ENCODE data around the gene FAM83C.

Gene FAM83C

GRCh38 chr20:35284992-35285805, 7.0 kb downstream of the FAM83C start:
- peaks cover 0 to 11% (median 6%) of the 10 kb centered on the region in 5 donors for H3K36me3 ChIP-seq (ENCODE audit: control insufficient read depth in 5 of 5, insufficient read depth in 5 of 5, low read length in 5 of 5)
- peak overlapping the region; percentile 84 to 94 (median 90) for H3K4me3 ChIP-seq (ENCODE audit: low read depth in 1 of 5, low read length in 5 of 5)
- peak overlapping the region in 4 of 5 donors; percentile 91 to 97 (median 94) for H3K9ac ChIP-seq (ENCODE audit: low read length in 5 of 5)
- H3K27ac ChIP-seq (ENCODE audit: low read depth, low read length) = peak overlapping the region; percentile 62
- peaks cover 0 to 9% (median 0%) of the 10 kb centered on the region in 5 donors for H3K27me3 ChIP-seq (ENCODE audit: control insufficient read depth in 5 of 5, insufficient read depth in 4 of 5, low read length in 5 of 5)
- H3K4me1 ChIP-seq (ENCODE audit: control insufficient read depth in 5 of 5, insufficient read depth in 5 of 5, low read length in 5 of 5) = peaks cover 0 to 19% (median 18%) of the 10 kb centered on the region in 5 donors
- no peaks in the 10 kb centered on the region for H3K9me3 ChIP-seq (ENCODE audit: control insufficient read depth in 5 of 5, low read length in 5 of 5)

GRCh38 chr20:35284267-35284991, 7.8 kb downstream of the FAM83C start, which contains the start of gene EIF6:
Gene EIF6 (minus strand): TSS chr20:35284772. CDS start chr20:35284487, 285 bp downstream.
- Histone ChIP-seq H3K27me3 (ENCODE audit: control insufficient read depth in 5 of 5, insufficient read depth in 4 of 5, low read length in 5 of 5) (peaks cover 0 to 9% (median 0%) of the 10 kb centered on the region in 5 donors), H3K4me1 (ENCODE audit: control insufficient read depth in 5 of 5, insufficient read depth in 5 of 5, low read length in 5 of 5) (peaks cover 0 to 19% (median 18%) of the 10 kb centered on the region in 5 donors), H3K27ac (ENCODE audit: low read depth, low read length) (peak within 1 kb of the TSS; percentile 62), H3K9ac (ENCODE audit: low read length in 5 of 5) (peak within 1 kb of the TSS; percentile 89 to 97 (median 93)), H3K9me3 (ENCODE audit: control insufficient read depth in 5 of 5, low read length in 5 of 5) (no peaks in the 10 kb centered on the region), H3K4me3 (ENCODE audit: low read depth in 1 of 5, low read length in 5 of 5) (peak within 1 kb of the TSS; percentile 84 to 94 (median 90)), H3K36me3 (ENCODE audit: control insufficient read depth in 5 of 5, insufficient read depth in 5 of 5, low read length in 5 of 5) (peaks cover 0 to 19% (median 14%) of the 10 kb centered on the region in 5 donors)

GRCh38 chr20:35283441-35284266, 8.6 kb downstream of the FAM83C start:
- Histone ChIP-seq H3K27ac (ENCODE audit: low read depth, low read length) (peak overlapping the region; percentile 62), H3K27me3 (ENCODE audit: control insufficient read depth in 5 of 5, insufficient read depth in 4 of 5, low read length in 5 of 5) (peaks cover 0 to 9% (median 0%) of the 10 kb centered on the region in 5 donors), H3K36me3 (ENCODE audit: control insufficient read depth in 5 of 5, insufficient read depth in 5 of 5, low read length in 5 of 5) (peaks cover 0 to 27% (median 22%) of the 10 kb centered on the region in 5 donors), H3K4me1 (ENCODE audit: control insufficient read depth in 5 of 5, insufficient read depth in 5 of 5, low read length in 5 of 5) (peaks cover 0 to 20% (median 18%) of the 10 kb centered on the region in 5 donors), H3K4me3 (ENCODE audit: low read depth in 1 of 5, low read length in 5 of 5) (peak overlapping the region; percentile 67 to 93 (median 87)), H3K9me3 (ENCODE audit: control insufficient read depth in 5 of 5, low read length in 5 of 5) (no peaks in the 10 kb centered on the region), H3K9ac (ENCODE audit: low read length in 5 of 5) (peak overlapping the region; percentile 89 to 97 (median 93))

- H3K9ac ChIP-seq (ENCODE audit: low read length in 5 of 5) = no peak overlapping the region
- H3K36me3 ChIP-seq (ENCODE audit: control insufficient read depth in 5 of 5, insufficient read depth in 5 of 5, low read length in 5 of 5) = peaks cover 0 to 28% (median 24%) of the 10 kb centered on the region in 5 donors
- H3K4me1 ChIP-seq (ENCODE audit: control insufficient read depth in 5 of 5, insufficient read depth in 5 of 5, low read length in 5 of 5) = peaks cover 2 to 33% (median 30%) of the 10 kb centered on the region in 5 donors
- H3K9me3 ChIP-seq (ENCODE audit: control insufficient read depth in 5 of 5, low read length in 5 of 5) = no peaks in the 10 kb centered on the region
- no peaks in the 10 kb centered on the region for H3K27me3 ChIP-seq (ENCODE audit: control insufficient read depth in 5 of 5, insufficient read depth in 4 of 5, low read length in 5 of 5)
- no peak overlapping the region for H3K4me3 ChIP-seq (ENCODE audit: low read depth in 1 of 5, low read length in 5 of 5)
- H3K27ac ChIP-seq (ENCODE audit: low read depth, low read length) = no peak overlapping the region
These were observed 10.6 kb downstream of the FAM83C start for GRCh38 chr20:35281506-35282101.

DNA sequence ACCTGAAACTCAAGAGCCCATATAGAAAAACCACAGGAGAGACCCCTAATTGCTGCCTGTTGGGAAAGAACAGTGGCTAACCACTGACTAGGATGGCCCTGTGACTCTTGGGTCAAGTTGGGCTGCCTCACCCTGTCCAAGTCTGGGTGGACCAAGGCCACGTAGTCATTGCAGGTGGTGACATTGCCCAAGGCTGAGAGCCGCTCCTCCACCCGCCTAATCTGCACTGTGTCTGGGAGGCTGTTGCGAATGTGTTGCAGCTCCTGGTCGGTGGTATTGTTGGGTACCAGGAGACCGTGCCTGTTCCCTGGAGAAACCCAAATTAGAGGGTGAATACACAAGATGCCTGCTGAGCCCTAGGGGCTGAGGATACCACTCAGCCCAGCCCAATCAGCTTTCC, 11.7 kb downstream of the FAM83C start:
- Histone ChIP-seq H3K36me3 (ENCODE audit: control insufficient read depth in 5 of 5, insufficient read depth in 5 of 5, low read length in 5 of 5) (peaks cover 0 to 36% (median 31%) of the 10 kb centered on the region in 5 donors), H3K27ac (ENCODE audit: low read depth, low read length) (no peak overlapping the region), H3K9ac (ENCODE audit: low read length in 5 of 5) (no peak overlapping the region), H3K9me3 (ENCODE audit: control insufficient read depth in 5 of 5, low read length in 5 of 5) (no peaks in the 10 kb centered on the region), H3K27me3 (ENCODE audit: control insufficient read depth in 5 of 5, insufficient read depth in 4 of 5, low read length in 5 of 5) (no peaks in the 10 kb centered on the region), H3K4me3 (ENCODE audit: low read depth in 1 of 5, low read length in 5 of 5) (no peak overlapping the region), H3K4me1 (ENCODE audit: control insufficient read depth in 5 of 5, insufficient read depth in 5 of 5, low read length in 5 of 5) (peaks cover 2 to 44% (median 36%) of the 10 kb centered on the region in 5 donors)

DNA sequence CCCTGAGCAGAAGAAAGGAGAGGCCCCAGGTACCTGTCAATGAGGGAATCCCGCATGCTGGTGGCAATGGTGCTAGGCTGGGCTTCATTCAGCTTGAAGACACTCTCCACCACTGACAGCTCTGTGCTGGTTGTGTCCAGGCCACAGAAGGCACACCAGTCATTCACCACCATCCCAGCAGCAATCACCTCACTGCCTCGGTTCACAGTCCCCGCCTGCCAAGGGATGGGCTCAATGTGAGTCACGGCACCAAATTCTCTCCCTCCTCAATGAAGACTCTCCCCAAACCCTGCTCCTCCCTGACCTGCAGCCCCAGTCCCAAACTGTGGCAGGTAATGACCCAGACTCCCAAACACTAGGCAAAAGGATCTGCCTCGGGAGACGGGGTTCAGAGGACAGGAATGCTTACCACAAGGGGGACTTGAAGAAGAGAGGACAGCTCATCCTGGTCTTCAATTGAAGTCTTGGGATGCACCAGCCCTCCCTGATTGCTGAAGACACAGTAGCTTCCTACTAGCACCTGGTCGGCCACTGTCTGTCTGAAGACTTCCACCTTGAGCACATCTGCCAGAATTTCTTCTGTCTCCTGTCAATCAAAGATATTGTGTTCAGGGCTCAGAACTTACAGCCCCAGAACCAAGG, 12.6 kb downstream of the FAM83C start:
- Histone ChIP-seq H3K27ac (ENCODE audit: low read depth, low read length) (no peak overlapping the region), H3K36me3 (ENCODE audit: control insufficient read depth in 5 of 5, insufficient read depth in 5 of 5, low read length in 5 of 5) (peaks cover 0 to 41% (median 36%) of the 10 kb centered on the region in 5 donors), H3K4me1 (ENCODE audit: control insufficient read depth in 5 of 5, insufficient read depth in 5 of 5, low read length in 5 of 5) (peaks cover 2 to 45% (median 36%) of the 10 kb centered on the region in 5 donors), H3K9ac (ENCODE audit: low read length in 5 of 5) (no peak overlapping the region), H3K4me3 (ENCODE audit: low read depth in 1 of 5, low read length in 5 of 5) (no peak overlapping the region), H3K27me3 (ENCODE audit: control insufficient read depth in 5 of 5, insufficient read depth in 4 of 5, low read length in 5 of 5) (no peaks in the 10 kb centered on the region), H3K9me3 (ENCODE audit: control insufficient read depth in 5 of 5, low read length in 5 of 5) (no peaks in the 10 kb centered on the region)

DNA sequence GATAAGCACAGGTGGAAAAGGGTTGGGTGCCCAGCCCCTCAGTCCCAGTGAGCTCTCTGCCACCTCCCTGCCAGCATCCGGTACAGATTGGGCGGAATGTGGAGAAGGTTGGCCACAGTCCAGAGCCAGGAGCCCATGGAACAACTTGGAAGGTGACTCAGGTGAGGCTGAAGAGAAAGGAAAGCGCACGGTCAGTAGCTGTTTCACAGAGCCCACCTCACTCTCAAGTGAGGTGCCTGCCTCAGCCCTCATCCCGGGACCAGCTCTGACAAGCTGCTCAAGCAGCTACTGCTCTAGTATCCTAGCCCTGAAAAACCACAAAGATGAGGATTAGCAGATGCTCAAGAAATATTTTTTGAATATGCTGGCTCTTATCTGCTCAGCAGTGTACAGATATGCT, 13.2 kb downstream of the FAM83C start:
- H3K9me3 ChIP-seq (ENCODE audit: control insufficient read depth in 5 of 5, low read length in 5 of 5) = no peaks in the 10 kb centered on the region
- peaks cover 2 to 50% (median 36%) of the 10 kb centered on the region in 5 donors for H3K4me1 ChIP-seq (ENCODE audit: control insufficient read depth in 5 of 5, insufficient read depth in 5 of 5, low read length in 5 of 5)
- H3K36me3 ChIP-seq (ENCODE audit: control insufficient read depth in 5 of 5, insufficient read depth in 5 of 5, low read length in 5 of 5) = peaks cover 0 to 47% (median 42%) of the 10 kb centered on the region in 5 donors
- no peaks in the 10 kb centered on the region for H3K27me3 ChIP-seq (ENCODE audit: control insufficient read depth in 5 of 5, insufficient read depth in 4 of 5, low read length in 5 of 5)
- H3K4me3 ChIP-seq (ENCODE audit: low read depth in 1 of 5, low read length in 5 of 5) = no peak overlapping the region
- no peak overlapping the region for H3K9ac ChIP-seq (ENCODE audit: low read length in 5 of 5)
- H3K27ac ChIP-seq (ENCODE audit: low read depth, low read length) = peak overlapping the region; percentile 87

DNA sequence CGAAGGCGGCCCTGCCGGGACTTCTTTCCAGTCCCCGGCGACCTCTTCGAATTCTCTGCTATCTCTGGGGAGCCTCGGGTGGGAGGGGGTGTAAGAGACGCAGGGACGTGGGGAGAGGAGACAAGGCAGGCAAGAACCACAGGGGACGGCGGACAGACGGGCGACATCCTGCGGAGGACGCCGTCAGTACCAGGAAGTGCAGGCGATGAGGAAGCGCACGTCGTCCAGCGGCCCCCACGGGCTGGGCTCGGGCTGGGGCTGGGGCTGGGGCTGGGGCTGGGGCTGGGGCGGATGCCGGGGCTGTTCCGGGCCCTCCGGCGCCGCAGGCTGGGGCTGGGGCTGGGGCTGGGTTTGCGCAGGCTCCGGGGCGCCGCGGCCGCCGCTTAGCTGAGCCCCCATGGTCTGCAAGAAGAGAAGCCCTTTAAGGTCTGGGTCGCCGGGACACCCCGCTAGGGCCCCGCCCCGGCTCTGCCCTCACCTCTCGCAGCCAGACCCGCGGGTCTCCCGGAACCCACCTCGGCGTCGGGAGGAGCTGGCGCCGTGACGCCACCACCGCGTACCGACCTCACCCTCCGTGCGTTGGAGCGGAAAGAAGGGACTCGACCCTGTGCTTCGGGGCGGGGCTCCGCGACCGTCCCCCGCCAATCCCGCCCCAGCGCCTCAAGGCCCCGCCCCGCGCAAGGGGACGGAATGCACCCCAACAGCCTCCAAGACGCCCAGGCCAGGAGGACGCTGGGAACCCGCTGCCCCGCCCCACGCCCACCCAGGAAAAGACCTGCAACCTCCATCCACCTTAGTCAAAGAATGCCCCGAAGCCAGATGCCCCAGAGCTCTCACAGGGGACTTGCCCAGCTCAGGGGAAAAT, 14.5 kb downstream of the FAM83C start, which contains the start of gene MMP24OS:
Gene MMP24OS, minus strand, starts transcription at position 592 of the 865 bp plus-strand sequence. Its CDS starts 193 bp downstream, at position 399.
- H3K27me3 ChIP-seq (ENCODE audit: control insufficient read depth in 5 of 5, insufficient read depth in 4 of 5, low read length in 5 of 5) = no peaks in the 10 kb centered on the region
- H3K36me3 ChIP-seq (ENCODE audit: control insufficient read depth in 5 of 5, insufficient read depth in 5 of 5, low read length in 5 of 5) = peaks cover 0 to 55% (median 45%) of the 10 kb centered on the region in 5 donors
- H3K9me3 ChIP-seq (ENCODE audit: control insufficient read depth in 5 of 5, low read length in 5 of 5) = no peaks in the 10 kb centered on the region
- H3K4me1 ChIP-seq (ENCODE audit: control insufficient read depth in 5 of 5, insufficient read depth in 5 of 5, low read length in 5 of 5) = peaks cover 2 to 50% (median 37%) of the 10 kb centered on the region in 5 donors
- peak within 1 kb of the TSS; percentile 87 for H3K27ac ChIP-seq (ENCODE audit: low read depth, low read length)
- peak within 1 kb of the TSS; percentile 65 to 94 (median 94) for H3K9ac ChIP-seq (ENCODE audit: low read length in 5 of 5)
- peak within 1 kb of the TSS; percentile 76 to 89 (median 80) for H3K4me3 ChIP-seq (ENCODE audit: low read depth in 1 of 5, low read length in 5 of 5)
